HG02885 (cell line): ENCODE data around the gene C1QB.
"Not testable (repeated sequence)": the region's sequence is repeated elsewhere in the genome, so short reads cannot be mapped to it uniquely, and the experiment has no call there.

Source experiments
- ATAC-seq: cut with Tn5 transposase; IDR thresholded peaks from one replicate; pipeline ENCODE4 v1.9.1; 2021; ENCODE audit warnings: mild to moderate bottlenecking; ENCODE audit not compliant: unreplicated experiment, poor library complexity

C1QB gene

GRCh38 chr1:22661880-22662279 lies 8.8 kb downstream of the C1QB start:
- ATAC-seq = no peak

DNA sequence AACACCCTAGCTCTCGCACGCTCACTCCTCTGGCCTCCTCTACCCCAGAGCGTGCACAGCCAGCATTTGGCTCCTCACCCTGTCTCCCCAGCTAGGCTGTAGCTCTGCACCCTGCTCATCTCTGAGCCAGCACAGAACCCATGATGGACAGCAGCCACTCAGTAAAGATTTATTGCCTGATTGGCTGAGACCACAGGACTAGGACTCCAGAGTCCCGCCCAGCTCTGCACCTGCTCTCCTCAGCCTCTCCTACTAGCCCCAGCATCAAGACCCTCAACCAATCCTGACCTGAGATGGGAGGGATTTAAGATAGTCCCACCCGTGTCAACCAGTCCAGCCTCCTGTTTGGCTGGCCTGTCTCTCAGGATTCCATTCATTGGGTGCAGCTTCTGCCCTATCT lies 9.3 kb downstream of the C1QB start:
- no peak for ATAC-seq

DNA sequence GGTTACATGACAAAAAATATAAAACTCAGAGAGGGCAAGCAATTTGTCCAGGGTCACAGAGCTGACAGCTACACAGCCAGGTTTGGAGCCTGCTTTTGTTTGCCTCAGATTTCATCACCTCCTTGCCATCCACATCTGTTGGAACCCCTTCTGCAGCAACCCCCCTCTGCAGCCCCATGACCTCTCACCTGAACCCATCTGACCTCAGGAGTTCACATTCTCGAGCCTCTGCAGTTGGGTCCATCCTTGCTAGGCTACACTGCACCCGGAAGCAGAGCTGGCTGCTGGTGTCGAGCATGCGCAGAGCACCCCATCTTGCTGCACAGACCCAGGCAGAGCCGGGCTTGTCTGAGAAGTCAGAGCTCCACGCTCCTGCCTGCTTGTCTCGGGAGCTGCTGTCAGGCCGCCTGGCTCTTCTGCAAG lies 10.0 kb downstream of the C1QB start:
- ATAC-seq = no peak

DNA sequence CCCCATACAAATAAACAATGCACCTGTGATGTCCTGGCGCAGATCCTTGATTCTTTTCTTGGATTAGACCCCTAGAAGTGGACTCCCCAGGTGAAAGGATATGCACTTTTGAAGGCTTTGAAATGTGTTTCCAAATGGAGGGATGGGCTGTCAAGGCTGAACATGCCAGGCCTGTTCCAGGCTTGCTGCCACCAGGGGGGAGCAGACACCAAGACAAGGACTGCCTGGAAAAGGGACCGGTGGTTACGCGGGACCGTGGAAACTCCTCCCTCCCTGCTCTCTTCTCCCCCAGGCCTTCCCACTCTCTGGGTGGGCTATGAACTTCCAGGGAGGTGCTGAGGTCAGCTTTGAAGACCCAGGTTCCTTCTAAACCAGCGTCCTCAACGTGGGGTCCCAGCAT lies 12.7 kb downstream of the C1QB start:
- no peak for ATAC-seq

GRCh38 chr1:22666412-22666811 lies 13.4 kb downstream of the C1QB start:
- no peak for ATAC-seq

- not testable (repeated sequence) for ATAC-seq
Observed at GRCh38 chr1:22668840-22669239, 15.8 kb downstream of the C1QB start.

- ATAC-seq = no peak
Observed at GRCh38 chr1:22670352-22670975, 17.4 kb downstream of the C1QB start.

DNA sequence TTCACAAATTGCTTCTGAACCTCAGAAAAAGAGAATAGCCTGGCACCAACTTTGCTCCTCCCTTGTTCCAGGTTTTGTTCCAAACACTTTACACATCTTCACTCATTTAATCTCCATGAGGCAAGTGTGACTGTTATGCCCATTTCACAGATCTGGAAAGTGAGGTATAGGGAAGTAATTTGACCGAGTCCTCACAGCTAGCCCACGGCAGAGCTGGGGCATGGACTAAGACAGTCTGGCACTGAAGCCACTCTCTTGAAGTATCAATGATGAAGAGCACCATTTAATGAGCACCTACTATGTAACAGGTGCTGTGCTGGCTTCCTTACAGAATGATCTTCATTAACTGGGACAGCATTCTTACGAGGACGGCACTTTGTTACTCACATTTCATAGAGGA lies 19.0 kb downstream of the C1QB start:
- ATAC-seq = no peak

DNA sequence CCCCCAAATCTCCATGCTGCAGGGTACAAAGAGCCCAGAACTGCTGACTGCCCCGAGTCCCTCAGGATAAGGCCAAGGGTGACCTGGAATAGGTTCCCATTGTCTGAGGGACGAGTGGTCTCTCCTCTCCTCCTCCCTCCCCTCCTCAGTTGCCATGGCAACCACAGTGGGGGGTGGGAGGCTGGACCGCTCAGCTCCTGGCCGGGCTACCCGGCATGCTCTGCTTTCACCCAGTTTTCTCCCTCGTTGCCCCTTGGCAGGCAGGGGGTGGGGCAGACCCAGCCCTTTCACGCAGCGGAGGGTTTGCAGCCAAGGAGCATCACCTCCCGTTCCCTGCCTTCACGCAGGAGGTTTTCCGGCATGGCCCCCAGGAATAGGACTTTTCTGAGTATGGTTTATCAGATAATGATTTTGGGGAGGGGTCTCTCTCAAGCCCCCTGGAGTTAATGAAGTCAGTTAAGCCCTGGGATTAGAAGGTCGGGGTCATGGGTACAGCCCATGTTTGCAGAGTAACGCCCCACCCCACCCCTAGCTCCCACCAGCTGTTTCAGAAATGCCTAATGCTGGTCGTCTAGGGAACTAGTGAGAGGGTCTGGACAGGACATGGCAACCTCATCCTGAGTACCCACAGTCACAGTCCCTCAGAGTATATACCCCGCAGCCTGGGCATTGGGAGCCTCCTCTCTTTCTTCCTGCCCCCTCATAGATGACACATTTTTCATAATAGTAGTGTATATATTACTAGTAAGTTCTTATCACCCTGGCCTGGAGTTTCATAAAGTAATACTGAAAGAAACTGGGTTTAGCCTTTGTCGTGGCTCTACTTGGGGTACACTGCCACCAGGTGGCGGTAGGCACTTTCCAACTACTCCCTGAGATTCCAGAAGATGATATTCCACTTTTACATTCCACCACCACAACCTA lies 20.7 kb downstream of the C1QB start:
- no peak for ATAC-seq

DNA sequence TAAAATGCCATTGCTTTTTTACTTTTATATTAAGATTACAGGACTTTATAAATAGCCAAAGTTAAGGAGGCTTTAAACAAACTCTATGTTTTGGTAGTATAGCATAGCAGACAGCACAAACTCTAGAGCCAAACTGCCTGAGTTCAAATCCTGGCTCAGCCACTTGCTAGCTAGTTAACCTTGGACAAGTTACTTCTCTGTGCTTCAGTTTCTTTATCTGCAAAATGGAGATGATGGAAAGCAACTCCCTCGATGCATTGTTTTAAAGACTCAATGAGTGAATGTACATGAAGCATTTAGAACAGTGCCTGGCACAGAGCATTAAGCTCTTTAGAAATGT lies 21.3 kb downstream of the C1QB start:
- no peak for ATAC-seq

DNA sequence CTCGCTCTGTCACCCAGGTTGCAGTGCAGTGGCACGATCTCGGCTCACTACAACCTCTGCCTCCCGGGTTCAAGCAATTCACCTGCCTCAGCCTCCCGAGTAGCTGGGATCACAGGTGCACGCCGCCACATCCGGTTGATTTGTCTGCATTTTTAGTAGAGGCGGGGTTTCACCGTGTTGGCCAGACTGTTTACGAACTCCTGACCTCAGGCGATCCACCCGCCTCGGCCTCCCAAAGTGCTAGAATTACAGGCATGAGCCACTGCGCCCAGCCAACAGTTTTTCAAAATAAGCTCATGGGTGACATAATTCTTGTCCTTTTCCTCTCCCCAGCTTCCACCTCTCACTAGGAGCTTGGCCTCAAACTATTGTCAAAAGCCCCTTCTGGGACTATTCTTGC lies 23.1 kb downstream of the C1QB start:
- ATAC-seq = not testable (repeated sequence)

DNA sequence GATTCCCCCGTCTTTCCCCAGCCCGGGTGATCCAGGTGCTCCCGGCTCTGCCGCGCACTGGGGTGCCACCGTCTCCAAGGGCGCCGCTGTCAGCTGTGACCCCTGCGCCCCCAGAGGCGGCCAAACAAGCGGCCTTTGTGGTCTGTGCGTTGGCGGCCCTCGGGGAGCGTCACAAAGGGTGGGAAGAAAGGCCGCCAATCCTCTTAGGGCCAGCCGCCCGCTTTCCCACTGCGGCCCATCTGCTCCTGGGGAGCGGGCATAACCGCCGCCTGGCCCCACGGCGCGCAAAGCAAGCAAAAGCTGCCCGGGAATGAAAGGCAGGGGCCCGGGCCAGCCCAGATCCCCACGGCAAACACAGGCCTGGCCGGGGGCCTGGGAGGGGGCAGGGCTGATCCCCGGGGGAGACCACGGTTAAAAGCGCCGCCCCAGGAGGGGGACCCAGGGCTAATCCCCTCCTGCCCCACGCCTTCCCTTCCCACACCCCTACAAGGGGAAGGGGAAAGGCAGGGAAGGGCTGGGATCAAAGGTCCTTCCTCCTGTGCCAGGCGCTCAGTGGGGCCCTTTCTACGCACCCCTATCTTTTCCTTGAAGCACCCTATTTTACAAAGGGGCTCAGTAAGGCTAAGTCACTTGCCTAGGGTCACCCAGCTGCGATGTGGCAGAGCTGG lies 24.0 kb downstream of the C1QB start:
- no peak for ATAC-seq

GRCh38 chr1:22677931-22678896 lies 25.2 kb downstream of the C1QB start:
- no peak for ATAC-seq

GRCh38 chr1:22680726-22681125 lies 27.7 kb downstream of the C1QB start:
- no peak for ATAC-seq

- ATAC-seq = no peak
Observed at GRCh38 chr1:22681556-22682276, 28.7 kb downstream of the C1QB start.

- no peak for ATAC-seq
Observed at GRCh38 chr1:22683547-22683946, 30.5 kb downstream of the C1QB start.

DNA sequence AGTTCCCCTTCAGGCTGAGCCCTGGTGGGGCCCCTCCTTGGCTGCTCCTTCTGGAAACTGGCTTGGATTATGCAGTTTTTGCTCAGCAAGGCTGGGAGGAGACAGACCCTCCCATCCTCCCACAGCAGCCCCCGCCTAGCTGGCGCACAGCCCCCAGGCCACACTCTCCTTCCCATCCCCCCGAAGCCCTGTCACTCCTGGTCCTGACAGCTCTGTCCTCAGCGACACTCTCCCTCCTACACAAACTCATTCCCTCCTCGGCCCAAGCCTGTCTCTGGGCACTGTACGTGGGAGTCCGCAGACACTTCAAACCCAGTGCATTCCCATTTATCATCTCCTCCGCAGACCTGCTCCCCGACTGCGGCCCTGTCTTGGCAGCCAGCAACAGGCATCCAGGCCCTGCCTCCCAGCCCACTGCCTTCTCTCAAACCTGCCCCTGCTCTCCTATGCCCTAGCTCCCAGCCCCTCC lies 32.6 kb downstream of the C1QB start:
- ATAC-seq = no peak

GRCh38 chr1:22687191-22687590 lies 34.2 kb downstream of the C1QB start:
- ATAC-seq = no peak

GRCh38 chr1:22688466-22688865 lies 35.4 kb downstream of the C1QB start:
- no peak for ATAC-seq
